Hepatocyte (in vitro differentiated cells): Measurements from ENCODE around the gene SCN9A. TPM values are rescaled to one million over a fixed set of nuclear protein-coding genes. Genes with fewer than 3 reads are reported as not detected.

ENCODE experiments used
- DNase-seq: peaks from one replicate; pipeline ENCODE4 v3.0.0-alpha.2; 2016; ENCODE audit warnings: low spot score
- H2AFZ ChIP-seq: fragments of 200-600 bp; sonication (generic); 2 replicates; pipeline ENCODE4 v1.6.0; 2016; ENCODE audit warnings: antibody characterized with exemption, mild to moderate bottlenecking
- H3K27ac ChIP-seq: fragments of 200-600 bp; sonication (generic); 2 replicates; pipeline ENCODE4 v1.5.1; 2016; ENCODE audit warnings: mild to moderate bottlenecking
- H3K27me3 ChIP-seq: fragments of 200-600 bp; sonication (generic); 2 replicates; pipeline ENCODE4 v1.6.1; 2016
- H3K36me3 ChIP-seq: fragments of 200-600 bp; sonication (generic); replicated peaks from 2 replicates; pipeline ENCODE4 v1.5.1; 2016; ENCODE audit warnings: low read depth; ENCODE audit not compliant: insufficient read depth
- H3K4me1 ChIP-seq: fragments of 200-600 bp; sonication (generic); 2 replicates; pipeline ENCODE4 v1.5.1; 2016; ENCODE audit warnings: mild to moderate bottlenecking, moderate library complexity; ENCODE audit not compliant: insufficient read depth
- H3K4me2 ChIP-seq: fragments of 200-600 bp; sonication (generic); 2 replicates; pipeline ENCODE4 v1.6.0; 2016
- H3K4me3 ChIP-seq: fragments of 200-600 bp; sonication (generic); 2 replicates; pipeline ENCODE4 v1.5.1; 2016; ENCODE audit warnings: mild to moderate bottlenecking
- H3K79me2 ChIP-seq: fragments of 200-600 bp; sonication (generic); 2 replicates; pipeline ENCODE4 v1.6.0; 2017; ENCODE audit warnings: mild to moderate bottlenecking
- H3K9me2 ChIP-seq: fragments of 200-600 bp; sonication (generic); replicated peaks from 2 replicates; pipeline ENCODE4 v1.6.0; 2017; ENCODE audit warnings: mild to moderate bottlenecking; ENCODE audit not compliant: insufficient read depth
- H3K9me3 ChIP-seq: fragments of 200-600 bp; sonication (generic); 2 replicates; pipeline ENCODE4 v1.5.1; 2016; ENCODE audit warnings: low read depth, mild to moderate bottlenecking
- H4K20me1 ChIP-seq: fragments of 200-600 bp; sonication (generic); 2 replicates; pipeline ENCODE4 v1.6.0; 2016; ENCODE audit warnings: mild to moderate bottlenecking; ENCODE audit not compliant: insufficient read depth, poor library complexity, severe bottlenecking
- CTCF ChIP-seq: fragments of 200-600 bp; sonication (generic); IDR thresholded peaks from 2 replicates; pipeline ENCODE4 v1.5.1; 2016; ENCODE audit warnings: antibody characterized with exemption, mild to moderate bottlenecking; ENCODE audit not compliant: poor library complexity
- EZH2 ChIP-seq: fragments of 200-600 bp; sonication (generic); IDR thresholded peaks from 2 replicates; pipeline ENCODE4 v1.6.1; 2016; ENCODE audit warnings: antibody characterized with exemption, mild to moderate bottlenecking, borderline replicate concordance
- EZH2phosphoT487 ChIP-seq: fragments of 200-600 bp; sonication (generic); IDR thresholded peaks from one replicate; pipeline ENCODE4 v1.6.1; 2018; ENCODE audit warnings: antibody characterized with exemption, mild to moderate bottlenecking, low read depth, moderate library complexity; ENCODE audit not compliant: unreplicated experiment, severe bottlenecking
- WGBS: methylation state at CpG from one replicate; pipeline ENCODE4 v1.1.6; 2016; ENCODE audit warnings: low lambda C conversion rate; ENCODE audit errors: missing lambda C conversion rate; 5-methylcytosine and 5-hydroxymethylcytosine counted together
- polyA plus RNA-seq: library from polyadenylated mRNA; unstranded; fragments of >200 nt; fragmentation: Nextera tagmentation; extraction: Ambion mirVana; gene quantifications from 2 replicates; pipeline ENCODE4 v1.2.1, GENCODE V29; 2016
- total RNA-seq: library from RNA; depleted of rRNA; stranded (reverse); fragments of >200 nt; gene quantifications from 2 replicates; pipeline ENCODE4 v1.2.3, GENCODE V29; 2014

SCN9A gene
- total and polyA plus RNA-seq, 2 experiments from 2014 or later: 5.1 to 11.7 TPM

GRCh38 chr2:166350525-166350924 is 25.2 kb downstream of the SCN9A start:
- Histone ChIP-seq H3K27me3 (no peaks in the 10 kb centered on the region), H4K20me1 (no peaks in the 10 kb centered on the region), H3K9me3 (no peaks in the 10 kb centered on the region), H2AFZ (no peak overlapping the region), H3K27ac (no peak overlapping the region), H3K4me3 (no peak overlapping the region), H3K4me1 (no peaks in the 10 kb centered on the region), H3K79me2 (no peaks in the 10 kb centered on the region), H3K4me2 (no peak overlapping the region), H3K36me3 (no peaks in the 10 kb centered on the region), H3K9me2 (no peaks in the 10 kb centered on the region)
- no peak for TF ChIP-seq EZH2phosphoT487
- TF ChIP-seq CTCF: no peak
- TF ChIP-seq EZH2: no peak
- no peak for DNase-seq
- 95% methylated on average over 2 of the region's 2 CpGs for WGBS

- TF ChIP-seq CTCF (no peak), EZH2phosphoT487 (no peak), EZH2 (no peak)
- H3K4me3 ChIP-seq: no peak overlapping the region
- H3K9me3 ChIP-seq: no peaks in the 10 kb centered on the region
- H3K27me3 ChIP-seq: no peaks in the 10 kb centered on the region
- no peak overlapping the region for H2AFZ ChIP-seq
- H3K4me1 ChIP-seq: no peaks in the 10 kb centered on the region
- no peaks in the 10 kb centered on the region for H3K9me2 ChIP-seq
- no peaks in the 10 kb centered on the region for H3K79me2 ChIP-seq
- no peaks in the 10 kb centered on the region for H3K36me3 ChIP-seq
- H4K20me1 ChIP-seq: no peaks in the 10 kb centered on the region
- 79% methylated on average over 4 of the region's 4 CpGs for WGBS
- no peak overlapping the region for H3K4me2 ChIP-seq
- DNase-seq: no peak
- no peak overlapping the region for H3K27ac ChIP-seq
Observed at GRCh38 chr2:166344286-166345113, 31.2 kb downstream of the SCN9A start.

- Histone ChIP-seq H3K4me1 (no peaks in the 10 kb centered on the region), H3K4me3 (no peak overlapping the region), H3K9me3 (no peaks in the 10 kb centered on the region), H4K20me1 (no peaks in the 10 kb centered on the region), H3K27me3 (no peaks in the 10 kb centered on the region), H3K27ac (no peak overlapping the region), H3K9me2 (no peaks in the 10 kb centered on the region), H3K36me3 (no peaks in the 10 kb centered on the region), H3K4me2 (no peak overlapping the region), H3K79me2 (no peaks in the 10 kb centered on the region), H2AFZ (no peak overlapping the region)
- WGBS: 48% methylated on average over 2 of the region's 2 CpGs
- TF ChIP-seq CTCF: no peak
- no peak for TF ChIP-seq EZH2phosphoT487
- TF ChIP-seq EZH2: no peak
- DNase-seq: no peak
Observed at GRCh38 chr2:166343467-166343866, 32.3 kb downstream of the SCN9A start.
